CD14-positive monocyte (primary cell): ENCODE results near the gene LRRC38. TPM values are rescaled to one million over a fixed set of nuclear protein-coding genes. Genes with fewer than 3 reads are reported as not detected.

ENCODE experiments used
- DNase-seq, 3 donors: peaks; one replicate each; pipeline ENCODE4 v3.0.0-alpha.2; 2011 to 2022
- H2AFZ ChIP-seq: 2 replicates; pipeline ENCODE4 v1.6.0; 2012; ENCODE audit warnings: mild to moderate bottlenecking, low read depth, low read length, inconsistent platforms; ENCODE audit not compliant: insufficient read depth, poor library complexity, severe bottlenecking
- H3K27ac ChIP-seq, 2 donors: 1 replicate in 1 of 2; 2 replicates in 1 of 2; pipeline ENCODE4 v1.5.1; 2012 to 2013; ENCODE audit warnings: low read length in 2 of 2, control low read depth in 1 of 2, inconsistent platforms in 1 of 2, low read depth in 1 of 2, mild to moderate bottlenecking in 1 of 2
- H3K27me3 ChIP-seq, 2 donors: one replicate each; pipeline versions ENCODE4 v1.6.0 to v1.6.1; 2011 to 2013; ENCODE audit warnings: low read length in 2 of 2; ENCODE audit not compliant: control insufficient read depth in 2 of 2, insufficient read depth in 2 of 2
- H3K36me3 ChIP-seq, 2 donors: replicated peaks in 1 of 2; 1 replicate in 1 of 2; 2 replicates in 1 of 2; pipeline versions ENCODE4 v1.5.1 to v1.6.1; 2012 to 2013; ENCODE audit warnings: low read length in 2 of 2, control low read depth in 1 of 2, inconsistent platforms in 1 of 2, mild to moderate bottlenecking in 1 of 2; ENCODE audit not compliant: insufficient read depth in 2 of 2, control insufficient read depth in 1 of 2
- H3K4me1 ChIP-seq, 2 donors: 1 replicate in 1 of 2; 2 replicates in 1 of 2; pipeline versions ENCODE4 v1.5.1 to v1.6.1; 2012 to 2013; ENCODE audit warnings: low read length in 2 of 2, control low read depth in 1 of 2, inconsistent platforms in 1 of 2, mild to moderate bottlenecking in 1 of 2, moderate library complexity in 1 of 2; ENCODE audit not compliant: insufficient read depth in 2 of 2, control insufficient read depth in 1 of 2
- H3K4me2 ChIP-seq: replicated peaks from 2 replicates; pipeline ENCODE3; 2012; ENCODE audit warnings: low read length, moderate library complexity, mild to moderate bottlenecking; ENCODE audit not compliant: poor library complexity, severe bottlenecking; ENCODE audit errors: extremely low read depth
- H3K4me3 ChIP-seq, 3 experiments: fragments of 200-600 bp in 1 of 3; sonication (generic) in 1 of 3; replicated peaks in 1 of 3; 1 replicate in 2 of 3; 2 replicates in 1 of 3; pipeline ENCODE4 v1.5.1; 2011 to 2013; ENCODE audit warnings: low read length in 3 of 3, mild to moderate bottlenecking in 3 of 3, control low read depth in 2 of 3, low read depth in 2 of 3, inconsistent platforms in 1 of 3, moderate library complexity in 1 of 3
- H3K79me2 ChIP-seq: 2 replicates; pipeline ENCODE4 v1.6.0; 2012; ENCODE audit warnings: mild to moderate bottlenecking, control low read depth, inconsistent platforms, low read length, moderate library complexity; ENCODE audit not compliant: insufficient read depth
- H3K9ac ChIP-seq: 2 replicates; pipeline ENCODE4 v1.6.0; 2017; ENCODE audit warnings: low read length, mild to moderate bottlenecking; ENCODE audit not compliant: insufficient read depth, poor library complexity, severe bottlenecking
- H3K9me3 ChIP-seq, 2 donors: replicated peaks in 1 of 2; 1 replicate in 1 of 2; 2 replicates in 1 of 2; pipeline versions ENCODE4 v1.5.1 to v1.6.1; 2012 to 2013; ENCODE audit warnings: low read length in 2 of 2, control low read depth in 1 of 2; ENCODE audit not compliant: control insufficient read depth in 1 of 2, insufficient read depth in 1 of 2
- H4K20me1 ChIP-seq: 2 replicates; pipeline ENCODE4 v1.6.0; 2012; ENCODE audit warnings: mild to moderate bottlenecking, low read length, control low read depth, moderate library complexity; ENCODE audit not compliant: insufficient read depth
- H3K27ac Mint-ChIP-seq, 7 donors: one replicate each; pipeline ENCODE4 v1.8.0; 2020; ENCODE audit warnings: mild to moderate bottlenecking in 7 of 7, mixed read lengths in 7 of 7, moderate library complexity in 6 of 7, inconsistent platforms in 2 of 7
- H3K27me3 Mint-ChIP-seq, 3 donors: one replicate each; pipeline ENCODE4 v1.8.0; 2021 to 2022; ENCODE audit warnings: low read depth in 3 of 3, mild to moderate bottlenecking in 3 of 3, mixed read lengths in 3 of 3, moderate library complexity in 3 of 3, inconsistent platforms in 1 of 3
- H3K36me3 Mint-ChIP-seq, 2 donors: one replicate each; pipeline ENCODE4 v1.8.0; 2020; ENCODE audit warnings: mixed read lengths in 2 of 2, inconsistent platforms in 1 of 2, mild to moderate bottlenecking in 1 of 2
- H3K4me1 Mint-ChIP-seq: one replicate; pipeline ENCODE4 v1.8.0; 2020; ENCODE audit warnings: mild to moderate bottlenecking, mixed read lengths
- H3K4me3 Mint-ChIP-seq, 2 donors: one replicate each; pipeline ENCODE4 v1.8.0; 2020; ENCODE audit warnings: mild to moderate bottlenecking in 2 of 2, mixed read lengths in 2 of 2, moderate library complexity in 1 of 2
- H3K9me3 Mint-ChIP-seq, 7 donors: one replicate each; pipeline ENCODE4 v1.8.0; 2020 to 2022; ENCODE audit warnings: mixed read lengths in 7 of 7, mild to moderate bottlenecking in 6 of 7, moderate library complexity in 6 of 7, inconsistent platforms in 2 of 7
- WGBS: methylation state at CpG from one replicate; pipeline ENCODE4 v1.1.5; 2013; ENCODE audit warnings: missing lambda C conversion rate; ENCODE audit not compliant: insufficient coverage; 5-methylcytosine and 5-hydroxymethylcytosine counted together
- intact Hi-C, 2 donors: fragments of 100-400 bp; cut with micrococcal nuclease; formaldehyde crosslinking; loops; one replicate each; pipeline versions ENCODE4 v1.15.0 to v1.15.1; 2023
- polyA plus RNA-seq, 3 donors: library from polyadenylated mRNA; depleted of rRNA in 1 of 3; unstranded in 2 of 3; stranded (reverse) in 1 of 3; fragments of 300-500 nt in 2 of 3; fragments of >200 nt in 1 of 3; fragmentation: Illumina TruSeq in 2 of 3; gene quantifications; 1 replicate in 2 of 3; 2 replicates in 1 of 3; pipeline ENCODE4 v1.2.3, GENCODE V29; 2012 to 2021
- TF ChIP-seq, protein P1 (sequence below): fragments of 200-600 bp; IDR thresholded peaks from one replicate; pipeline ENCODE4 v1.8.0; 2022; ENCODE audit warnings: antibody characterized with exemption, mild to moderate bottlenecking

The LRRC38 gene
- polyA plus RNA-seq, 3 donors, result not detected

DNA sequence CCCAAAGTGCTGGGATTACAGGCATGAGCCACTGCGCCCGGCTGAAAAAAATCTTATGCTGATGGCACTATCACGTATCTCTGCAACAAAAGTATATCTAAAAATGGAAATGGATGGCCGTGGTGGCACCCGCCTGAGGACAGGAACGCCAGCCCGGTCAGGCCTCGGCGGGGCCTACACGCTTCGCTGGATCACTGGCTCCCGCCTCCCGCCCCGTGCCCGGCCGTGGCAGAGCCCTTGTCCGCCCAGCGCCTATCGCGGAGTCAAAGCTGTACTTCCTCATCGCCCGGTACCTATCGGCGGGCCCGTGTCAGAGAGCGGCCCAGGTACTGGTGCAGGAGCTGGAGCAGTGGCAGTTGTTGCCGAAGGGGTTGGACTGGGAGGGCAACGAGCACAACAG is 41.0 kb upstream of the LRRC38 start:
- H3K27me3 Mint-ChIP-seq, result peaks cover 2 to 12% (median 7%) of the 10 kb centered on the region in 3 donors
- no peak overlapping the region for H3K4me3 ChIP-seq
- no peak overlapping the region for H3K9ac ChIP-seq
- H3K4me3 Mint-ChIP-seq, result no peak overlapping the region
- H3K79me2 ChIP-seq, result no peaks in the 10 kb centered on the region
- no peaks in the 10 kb centered on the region for H3K27me3 ChIP-seq
- no peak overlapping the region for H3K4me2 ChIP-seq
- H3K9me3 ChIP-seq, result no peaks in the 10 kb centered on the region
- no peaks in the 10 kb centered on the region for H3K4me1 ChIP-seq
- no peak overlapping the region for H3K27ac ChIP-seq
- no peaks in the 10 kb centered on the region for H3K36me3 ChIP-seq
- no peak for DNase-seq
- intact Hi-C loops, result no loop called here
- H3K4me1 Mint-ChIP-seq, result no peaks in the 10 kb centered on the region
- 97% methylated on average over 23 of the region's 28 CpGs for WGBS
- no peaks in the 10 kb centered on the region for H3K36me3 Mint-ChIP-seq
- H4K20me1 ChIP-seq, result no peaks in the 10 kb centered on the region
- no peak overlapping the region for H3K27ac Mint-ChIP-seq
- peaks cover 0 to 7% (median 0%) of the 10 kb centered on the region in 7 donors for H3K9me3 Mint-ChIP-seq
- no peak overlapping the region for H2AFZ ChIP-seq
- TF ChIP-seq, protein P1, sequence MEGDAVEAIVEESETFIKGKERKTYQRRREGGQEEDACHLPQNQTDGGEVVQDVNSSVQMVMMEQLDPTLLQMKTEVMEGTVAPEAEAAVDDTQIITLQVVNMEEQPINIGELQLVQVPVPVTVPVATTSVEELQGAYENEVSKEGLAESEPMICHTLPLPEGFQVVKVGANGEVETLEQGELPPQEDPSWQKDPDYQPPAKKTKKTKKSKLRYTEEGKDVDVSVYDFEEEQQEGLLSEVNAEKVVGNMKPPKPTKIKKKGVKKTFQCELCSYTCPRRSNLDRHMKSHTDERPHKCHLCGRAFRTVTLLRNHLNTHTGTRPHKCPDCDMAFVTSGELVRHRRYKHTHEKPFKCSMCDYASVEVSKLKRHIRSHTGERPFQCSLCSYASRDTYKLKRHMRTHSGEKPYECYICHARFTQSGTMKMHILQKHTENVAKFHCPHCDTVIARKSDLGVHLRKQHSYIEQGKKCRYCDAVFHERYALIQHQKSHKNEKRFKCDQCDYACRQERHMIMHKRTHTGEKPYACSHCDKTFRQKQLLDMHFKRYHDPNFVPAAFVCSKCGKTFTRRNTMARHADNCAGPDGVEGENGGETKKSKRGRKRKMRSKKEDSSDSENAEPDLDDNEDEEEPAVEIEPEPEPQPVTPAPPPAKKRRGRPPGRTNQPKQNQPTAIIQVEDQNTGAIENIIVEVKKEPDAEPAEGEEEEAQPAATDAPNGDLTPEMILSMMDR, result no peak

DNA sequence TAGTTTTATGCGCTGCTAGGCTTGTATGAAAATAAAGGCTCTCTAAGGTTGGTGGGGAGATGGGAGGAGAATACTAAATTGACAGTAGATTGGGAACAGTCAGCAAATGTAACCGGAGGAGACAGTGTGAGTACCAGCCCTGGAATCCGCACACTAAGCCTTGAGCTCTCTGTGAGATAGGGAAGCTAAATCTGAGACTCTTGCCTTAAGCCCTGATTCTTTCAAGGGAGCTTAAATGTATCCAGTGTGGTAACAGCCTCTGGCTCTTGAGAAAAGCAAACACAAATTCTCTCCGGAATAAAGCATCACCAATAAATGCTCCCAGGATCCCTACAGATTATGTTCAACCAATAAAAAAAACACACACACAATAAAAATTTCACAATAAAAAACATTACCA is 36.9 kb upstream of the LRRC38 start:
- Histone ChIP-seq H3K27ac (no peak overlapping the region), H3K79me2 (no peaks in the 10 kb centered on the region), H3K27me3 (no peaks in the 10 kb centered on the region), H3K9ac (no peak overlapping the region), H2AFZ (no peak overlapping the region), H3K9me3 (no peaks in the 10 kb centered on the region), H3K4me2 (no peak overlapping the region), H3K36me3 (no peaks in the 10 kb centered on the region), H3K4me1 (no peaks in the 10 kb centered on the region), H3K4me3 (no peak overlapping the region), H4K20me1 (no peaks in the 10 kb centered on the region)
- Mint-ChIP-seq H3K36me3 (no peaks in the 10 kb centered on the region), H3K4me1 (no peaks in the 10 kb centered on the region), H3K27me3 (peaks cover 0 to 11% (median 11%) of the 10 kb centered on the region in 3 donors), H3K9me3 (peaks cover 0 to 7% (median 0%) of the 10 kb centered on the region in 7 donors), H3K4me3 (no peak overlapping the region), H3K27ac (no peak overlapping the region)
- intact Hi-C loops, result no loop called here
- TF ChIP-seq, protein P1, result no peak
- no peak for DNase-seq
- 86% methylated on average over 4 of the region's 4 CpGs for WGBS
